ENCODE results near the gene BPIFB3.

Gene BPIFB3

GRCh38 chr20:33015700-33016580 is 37.8 kb upstream of the BPIFB3 start:
- no peak for DNase-seq (ENCODE audit: low read depth in 2 of 2)

- DNase-seq (ENCODE audit: low read depth in 2 of 2): no peak
Measured at GRCh38 chr20:33016581-33017109, 37.1 kb upstream of the BPIFB3 start.

- DNase-seq (ENCODE audit: low read depth in 2 of 2): no peak
Measured at GRCh38 chr20:33017542-33017941, 36.2 kb upstream of the BPIFB3 start.

- DNase-seq (ENCODE audit: low read depth in 2 of 2): no peak
Measured at GRCh38 chr20:33018169-33018931, 35.4 kb upstream of the BPIFB3 start.

- DNase-seq (ENCODE audit: low read depth in 2 of 2): no peak
Measured at GRCh38 chr20:33019465-33020277, 34.0 kb upstream of the BPIFB3 start.

- DNase-seq (ENCODE audit: low read depth in 2 of 2): no peak
Measured at GRCh38 chr20:33020278-33021161, 33.2 kb upstream of the BPIFB3 start.

- no peak for DNase-seq (ENCODE audit: low read depth in 2 of 2)
Measured at GRCh38 chr20:33021879-33022278, 31.8 kb upstream of the BPIFB3 start.

- DNase-seq (ENCODE audit: low read depth in 2 of 2): no peak
Measured at GRCh38 chr20:33022289-33022688, 31.4 kb upstream of the BPIFB3 start.

GRCh38 chr20:33022694-33023438 is 30.8 kb upstream of the BPIFB3 start:
- no peak for DNase-seq (ENCODE audit: low read depth in 2 of 2)

- no peak for DNase-seq (ENCODE audit: low read depth in 2 of 2)
Measured at GRCh38 chr20:33023439-33024242, 30.1 kb upstream of the BPIFB3 start.

GRCh38 chr20:33024243-33024560 is 29.5 kb upstream of the BPIFB3 start:
- DNase-seq (ENCODE audit: low read depth in 2 of 2): no peak

GRCh38 chr20:33024609-33025317 is 28.9 kb upstream of the BPIFB3 start:
- no peak for DNase-seq (ENCODE audit: low read depth in 2 of 2)

- no peak for DNase-seq (ENCODE audit: low read depth in 2 of 2)
Measured at GRCh38 chr20:33025318-33025876, 28.3 kb upstream of the BPIFB3 start.

- DNase-seq (ENCODE audit: low read depth in 2 of 2): no peak
Measured at GRCh38 chr20:33026072-33026778, 27.5 kb upstream of the BPIFB3 start.

GRCh38 chr20:33026779-33027759 is 26.6 kb upstream of the BPIFB3 start:
- no peak for DNase-seq (ENCODE audit: low read depth in 2 of 2)
